Stimulated activated naive CD8-positive, alpha-beta T cell treated with anti-CD3 and anti-CD28 coated beads, Interleukin-15, Interleukin-2, amounts not matched to agents 100 U/mL and 50 U/mL, for 24 hours (primary cell): ENCODE results near the gene SMAGP.

Source experiments
- ATAC-seq: fragments of 150-1000 bp; cut with Tn5 transposase; one replicate; pipeline ENCODE4 v1.10.0; 2021
- DNase-seq: peaks from one replicate; pipeline ENCODE4 v3.0.0; 2021

Gene SMAGP

GRCh38 chr12:51196547-51196946, 73.7 kb downstream of the SMAGP start:
- DNase-seq, result no peak
- ATAC-seq, result no peak

- no peak for DNase-seq
- no peak for ATAC-seq
Measured at GRCh38 chr12:51195841-51196240, 74.4 kb downstream of the SMAGP start.
